Lower leg skin (tissue), 3 donors: ENCODE data around the gene COPA.

Experiments
- POLR2A ChIP-seq, 2 donors: fragments of 450-650 bp; IDR thresholded peaks; one replicate each; pipeline ENCODE4 v1.6.1; 2016 to 2017; ENCODE audit warnings: antibody characterized with exemption in 2 of 2, mild to moderate bottlenecking in 1 of 2, moderate library complexity in 1 of 2
- TF ChIP-seq, protein P1 (sequence below), 3 donors: fragments of 450-650 bp; IDR thresholded peaks; one replicate each; pipeline ENCODE4 v1.5.1; 2016; ENCODE audit warnings: antibody characterized with exemption in 3 of 3, mild to moderate bottlenecking in 3 of 3, moderate library complexity in 2 of 3

DNA sequence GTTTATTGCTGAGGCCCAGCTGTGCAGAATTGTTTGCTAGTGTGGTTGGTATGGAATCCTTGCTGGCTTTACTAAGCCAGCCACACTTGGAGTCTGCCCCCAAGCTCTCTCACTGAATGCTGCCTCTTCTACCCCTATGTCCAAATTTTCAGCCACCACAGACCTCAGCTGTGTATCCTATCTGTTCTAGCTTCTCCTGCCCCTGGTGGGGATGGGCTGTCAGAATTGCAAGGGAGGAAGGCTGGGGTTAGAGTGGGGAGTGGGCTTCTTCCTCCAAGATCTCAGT is 28.2 kb upstream of the COPA start:
- TF ChIP-seq, protein P1, sequence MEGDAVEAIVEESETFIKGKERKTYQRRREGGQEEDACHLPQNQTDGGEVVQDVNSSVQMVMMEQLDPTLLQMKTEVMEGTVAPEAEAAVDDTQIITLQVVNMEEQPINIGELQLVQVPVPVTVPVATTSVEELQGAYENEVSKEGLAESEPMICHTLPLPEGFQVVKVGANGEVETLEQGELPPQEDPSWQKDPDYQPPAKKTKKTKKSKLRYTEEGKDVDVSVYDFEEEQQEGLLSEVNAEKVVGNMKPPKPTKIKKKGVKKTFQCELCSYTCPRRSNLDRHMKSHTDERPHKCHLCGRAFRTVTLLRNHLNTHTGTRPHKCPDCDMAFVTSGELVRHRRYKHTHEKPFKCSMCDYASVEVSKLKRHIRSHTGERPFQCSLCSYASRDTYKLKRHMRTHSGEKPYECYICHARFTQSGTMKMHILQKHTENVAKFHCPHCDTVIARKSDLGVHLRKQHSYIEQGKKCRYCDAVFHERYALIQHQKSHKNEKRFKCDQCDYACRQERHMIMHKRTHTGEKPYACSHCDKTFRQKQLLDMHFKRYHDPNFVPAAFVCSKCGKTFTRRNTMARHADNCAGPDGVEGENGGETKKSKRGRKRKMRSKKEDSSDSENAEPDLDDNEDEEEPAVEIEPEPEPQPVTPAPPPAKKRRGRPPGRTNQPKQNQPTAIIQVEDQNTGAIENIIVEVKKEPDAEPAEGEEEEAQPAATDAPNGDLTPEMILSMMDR (IDR thresholded peaks at IDR 0.05) = no peak
- TF ChIP-seq POLR2A (IDR thresholded peaks at IDR 0.05) = no peak
